ENCODE measurements around the gene ITPA.

- TF ChIP-seq CTCF (IDR thresholded peaks at IDR 0.05) (no peak), POLR2A (IDR thresholded peaks at IDR 0.05) (no peak)
These were observed 64.1 kb downstream of the ITPA start for GRCh38 chr20:3273371-3273770.

Data from body of pancreas (tissue), 4 donors.